K562 (cell line): Measurements from ENCODE around the gene TMEM187. TPM values are rescaled to one million over a fixed set of nuclear protein-coding genes. Genes with fewer than 3 reads are reported as not detected.

Experiments used
- CEBPG ChIP-seq, 3 experiments: fragments of 200-800 bp in 1 of 3; sonication (Bioruptor generic) in 1 of 3; sonication (generic) in 1 of 3; formaldehyde crosslinking in 1 of 3; IDR thresholded peaks in 2 of 3; conservative IDR thresholded peaks in 1 of 3; 2 replicates each; pipeline versions ENCODE4 v1.6.1 to v1.8.0; 2016 to 2022; ENCODE audit warnings: missing compliant biosample characterization in 2 of 3, missing genetic modification characterization in 2 of 3, mild to moderate bottlenecking in 1 of 3, missing genetic modification reagents in 1 of 3
- CTCF ChIP-seq, 3 experiments: IDR thresholded peaks in 2 of 3; conservative IDR thresholded peaks in 1 of 3; 2 replicates each; pipeline ENCODE4 v1.5.1; 2011 to 2012; ENCODE audit warnings: low read length in 3 of 3, mild to moderate bottlenecking in 3 of 3, control low read depth in 2 of 3, improper control_type of control experiment in 1 of 3, inconsistent platforms in 1 of 3, low read depth in 1 of 3, mixed read lengths in 1 of 3, moderate library complexity in 1 of 3; ENCODE audit not compliant: insufficient read depth in 2 of 3
- FOXA3 ChIP-seq, 2 experiments: fragments of 450-650 bp in 1 of 2; sonication (generic) in 1 of 2; formaldehyde crosslinking; IDR thresholded peaks in 1 of 2; conservative IDR thresholded peaks in 1 of 2; 2 replicates each; pipeline versions ENCODE4 v1.4.0 to v1.8.0; 2020 to 2022; ENCODE audit warnings: mild to moderate bottlenecking in 2 of 2, missing genetic modification reagents in 1 of 2
- GABPB1 ChIP-seq: sonication (generic); formaldehyde crosslinking; IDR thresholded peaks from 2 replicates; pipeline ENCODE4 v1.8.0; 2022; ENCODE audit warnings: mild to moderate bottlenecking, missing genetic modification reagents
- NEUROD1 ChIP-seq: fragments of 150-350 bp; IDR thresholded peaks from 2 replicates; pipeline ENCODE4 v1.6.1; 2014; ENCODE audit warnings: borderline replicate concordance, low read length, low read depth; ENCODE audit not compliant: partially characterized antibody
- RAD21 ChIP-seq, 2 experiments: fragments of 250-450 bp in 1 of 2; fragments of 450-650 bp in 1 of 2; sonication (Bioruptor Pico) in 1 of 2; formaldehyde crosslinking in 1 of 2; IDR thresholded peaks in 1 of 2; conservative IDR thresholded peaks in 1 of 2; 2 replicates each; pipeline versions ENCODE4 v1.4.0 to v1.8.0; 2020 to 2022; ENCODE audit warnings: mild to moderate bottlenecking in 2 of 2, moderate library complexity in 1 of 2
- RBFOX2 ChIP-seq: fragments of 200-400 bp; formaldehyde crosslinking; IDR thresholded peaks from 2 replicates; pipeline ENCODE4 v1.6.1; 2017; ENCODE audit warnings: low read depth, mild to moderate bottlenecking, low read length, moderate library complexity
- THRB ChIP-seq: fragments of 450-650 bp; formaldehyde crosslinking; conservative IDR thresholded peaks from 2 replicates; pipeline ENCODE4 v1.4.0; 2022; ENCODE audit warnings: mild to moderate bottlenecking, missing genetic modification characterization
- ZKSCAN8 ChIP-seq: fragments of 200-800 bp; sonication (Bioruptor generic); IDR thresholded peaks from 2 replicates; pipeline ENCODE4 v1.6.1; 2016; ENCODE audit warnings: missing genetic modification characterization, missing compliant biosample characterization
- polyA plus RNA-seq, 8 experiments: library from polyadenylated mRNA; depleted of rRNA in 4 of 8; stranded (reverse) in 5 of 8; unstranded in 3 of 8; fragments of >200 nt; fragmentation: Nextera tagmentation in 2 of 8; fragmentation: Illumina TruSeq in 1 of 8; extraction: Ambion mirVana in 2 of 8; extraction: Trizol in 1 of 8; gene quantifications; 2 replicates each; pipeline versions ENCODE4 v1.2.1 to v1.2.3, GENCODE V29; 2011 to 2014; ENCODE audit warnings: inconsistent platforms in 1 of 8, missing spikeins in 1 of 8
- total RNA-seq, 7 experiments: library from RNA; depleted of rRNA in 6 of 7; stranded (reverse); fragments of >200 nt in 6 of 7; fragmentation: Illumina TruSeq in 2 of 7; extraction: Trizol in 2 of 7; gene quantifications; 2 replicates each; pipeline versions ENCODE4 v1.2.1 to v1.2.3, GENCODE V29; 2011 to 2021; ENCODE audit warnings: low replicate concordance in 1 of 7

The TMEM187 gene
- total and polyA plus RNA-seq, 9 of the 15 experiments (the other 6 are each of a cell fraction or from before 2014, with no cell fraction given), result 0.13 to 6.4 (median 1.6) TPM

GRCh38 chrX:153924149-153924861, 48.2 kb upstream of the TMEM187 start (continued):
- no peak for TF ChIP-seq THRB (CRISPR knock-in tag)
- TF ChIP-seq GABPB1 (CRISPR knock-in tag), result 0 out of 2 replicates have a peak, but pooled peaks have one; percentile 25
- 0 out of 2 replicates have a peak, but pooled peaks have one; percentile 20 for TF ChIP-seq RBFOX2
- peak; percentile 64; the same call in 1 of the 2 replicates for TF ChIP-seq CEBPG (CRISPR knock-in tag; IDR thresholded peaks at IDR 0.05)
- TF ChIP-seq CEBPG (tag; conservative IDR thresholded peaks at IDR 0.05 in 1 of 2, IDR thresholded peaks at IDR 0.05 in 1 of 2), result no peak
- TF ChIP-seq CTCF (IDR thresholded peaks at IDR 0.05 in 2 of 3, conservative IDR thresholded peaks at IDR 0.05 in 1 of 3; ENCODE audit: insufficient read depth in 2 of 3, low read depth in 1 of 3, low read length in 3 of 3), result peak; percentile 58 to 60 (median 59)
- TF ChIP-seq RAD21 (CRISPR knock-in tag; conservative IDR thresholded peaks at IDR 0.05 in 1 of 2, IDR thresholded peaks at IDR 0.05 in 1 of 2), result peak; percentile 32 to 66; a peak in 3 of 4 replicates
- TF ChIP-seq NEUROD1, result no peak
- TF ChIP-seq FOXA3 (CRISPR knock-in tag; conservative IDR thresholded peaks at IDR 0.05 in 1 of 2, IDR thresholded peaks at IDR 0.05 in 1 of 2), result no peak
- no peak for TF ChIP-seq ZKSCAN8 (CRISPR knock-in tag)
